GM12878 (cell line): Measurements from ENCODE around the gene IL22RA2. TPM values are rescaled to one million over a fixed set of nuclear protein-coding genes. Genes with fewer than 3 reads are reported as not detected.

Source experiments
- ATAC-seq: fragments of 200-7000 bp; cut with Tn5 transposase; 3 replicates; pipeline ENCODE4 v1.9.1; 2020; ENCODE audit warnings: mild to moderate bottlenecking, moderate library complexity
- BruUV-seq: library from RNA; stranded (reverse); fragments of 400-500 nt; replicated peaks from 2 replicates; lab custom pipeline; 2021; lab: Mats Ljungman, UMichigan
- CTCF ChIA-PET: fragments of 300-600 bp; sonication (Branson Sonifier 250); formaldehyde crosslinking; extraction: SDS; loops from one replicate; lab custom pipeline; 2021; ENCODE audit warnings: inconsistent platforms; lab: Yijun Ruan, JAX
- POLR2A ChIA-PET: fragments of 350-600 bp; formaldehyde crosslinking; extraction: SDS; loops from one replicate; lab custom pipeline; 2021; ENCODE audit warnings: inconsistent platforms; lab: Charles Lee
- RAD21 ChIA-PET: fragments of 300-600 bp; sonication (Branson Sonifier 250); formaldehyde crosslinking; loops from one replicate; lab custom pipeline; 2023; ENCODE audit warnings: antibody characterized with exemption; ENCODE audit not compliant: unreplicated experiment; lab: Charles Lee
- SMC1A ChIA-PET: fragments of 300-600 bp; sonication (Branson Sonifier 250); formaldehyde crosslinking; loops from one replicate; lab custom pipeline; 2023; ENCODE audit not compliant: unreplicated experiment, uncharacterized antibody; lab: Charles Lee
- DNase-seq: peaks from one replicate; pipeline ENCODE4 v3.0.0-alpha.2; 2011; ENCODE audit warnings: low read depth, low spot score
- FAIRE-seq: peaks from 3 replicates; lab custom pipeline; 2011; peaks lifted over from hg19 to GRCh38; lab: Jason Lieb, UNC
- H2AFZ ChIP-seq: 2 replicates; pipeline ENCODE4 v1.6.0; 2011; ENCODE audit warnings: low read depth, low read length, control low read depth; ENCODE audit not compliant: control insufficient read depth
- H3K27ac ChIP-seq: 2 replicates; pipeline ENCODE4 v1.5.1; 2011; ENCODE audit warnings: control low read depth; ENCODE audit not compliant: control insufficient read depth, insufficient read depth
- H3K27me3 ChIP-seq, 2 experiments: replicated peaks in 1 of 2; 2 replicates each; pipeline versions ENCODE4 v1.6.0 to v1.6.1; 2011; ENCODE audit warnings: low read length in 1 of 2; ENCODE audit not compliant: control insufficient read depth in 2 of 2, insufficient read depth in 2 of 2
- H3K36me3 ChIP-seq, 2 experiments: 2 replicates each; pipeline ENCODE4 v1.5.1; 2011; ENCODE audit warnings: low read length in 1 of 2; ENCODE audit not compliant: control insufficient read depth in 2 of 2, insufficient read depth in 2 of 2
- H3K4me1 ChIP-seq: 2 replicates; pipeline ENCODE4 v1.6.1; 2011; ENCODE audit warnings: mild to moderate bottlenecking, low read length, moderate library complexity, mixed read lengths; ENCODE audit not compliant: control insufficient read depth, insufficient read depth
- H3K4me2 ChIP-seq: 2 replicates; pipeline ENCODE4 v1.6.0; 2011; ENCODE audit warnings: control low read depth; ENCODE audit not compliant: control insufficient read depth, insufficient read depth
- H3K4me3 ChIP-seq: fragments of 200-600 bp; sonication (generic); 2 replicates; pipeline ENCODE4 v1.5.1; 2016
- H3K79me2 ChIP-seq: 2 replicates; pipeline ENCODE4 v1.6.0; 2011; ENCODE audit warnings: low read length; ENCODE audit not compliant: control insufficient read depth, insufficient read depth
- H3K9ac ChIP-seq: 2 replicates; pipeline ENCODE4 v1.8.0; 2011; ENCODE audit warnings: low read length, control low read depth, mixed read lengths; ENCODE audit not compliant: control insufficient read depth, insufficient read depth
- H3K9me3 ChIP-seq: replicated peaks from 3 replicates; pipeline ENCODE4 v1.5.1; 2011; ENCODE audit warnings: mild to moderate bottlenecking, low read length; ENCODE audit not compliant: control insufficient read depth, insufficient read depth
- H4K20me1 ChIP-seq: 2 replicates; pipeline ENCODE4 v1.6.0; 2011; ENCODE audit not compliant: control insufficient read depth, insufficient read depth
- E2F4 ChIP-seq: IDR thresholded peaks from 2 replicates; pipeline ENCODE4 v1.6.1; 2012; ENCODE audit warnings: low read depth, low read length, improper control_type of control experiment
- GABPA ChIP-seq: IDR thresholded peaks from 2 replicates; pipeline ENCODE4 v1.6.1; 2014; ENCODE audit warnings: antibody characterized with exemption, low read depth, mild to moderate bottlenecking, inconsistent platforms
- RB1 ChIP-seq: fragments of 450-650 bp; formaldehyde crosslinking; IDR thresholded peaks from 2 replicates; pipeline ENCODE4 v1.6.1; 2017; ENCODE audit warnings: mild to moderate bottlenecking, borderline replicate concordance
- TCF12 ChIP-seq: IDR thresholded peaks from 2 replicates; pipeline ENCODE4 v1.6.1; 2011; ENCODE audit warnings: low read depth, mild to moderate bottlenecking, low read length
- WGBS: methylation state at CpG from one replicate; pipeline ENCODE4 v1.1.6; 2016; ENCODE audit warnings: low lambda C conversion rate; ENCODE audit not compliant: insufficient replicate concordance, insufficient coverage; ENCODE audit errors: missing lambda C conversion rate; 5-methylcytosine and 5-hydroxymethylcytosine counted together
- in situ Hi-C: fragments of 300-500 bp; cut with MboI; formaldehyde crosslinking; loops from 9 replicates; pipeline ENCODE4 v1.14.3; 2018; ENCODE audit warnings: mixed read lengths
- intact Hi-C: fragments of 100-400 bp; cut with micrococcal nuclease; formaldehyde crosslinking; loops from one replicate; pipeline ENCODE4 v1.14.2; 2022; ENCODE audit not compliant: unreplicated experiment
- polyA plus RNA-seq, 11 experiments: library from polyadenylated mRNA; depleted of rRNA in 4 of 11; unstranded in 6 of 11; stranded (reverse) in 5 of 11; fragments of >200 nt; fragmentation: Nextera tagmentation in 4 of 11; fragmentation: Illumina TruSeq in 1 of 11; extraction: Ambion mirVana in 4 of 11; extraction: Trizol in 1 of 11; gene quantifications; 1 replicate in 1 of 11; 2 replicates in 10 of 11; pipeline versions ENCODE4 v1.2.1 to v1.2.3, GENCODE V29; 2011 to 2016; ENCODE audit warnings: inconsistent platforms in 2 of 11, missing spikeins in 2 of 11, low read depth in 1 of 11
- total RNA-seq, 4 experiments: library from RNA; depleted of rRNA in 3 of 4; stranded (reverse); fragments of >200 nt in 3 of 4; fragmentation: Illumina TruSeq in 1 of 4; extraction: Trizol in 1 of 4; gene quantifications; 2 replicates each; pipeline versions ENCODE4 v1.2.1 to v1.2.3, GENCODE V29; 2013 to 2021

Gene IL22RA2
- total and polyA plus RNA-seq, 10 of the 15 experiments (the other 5 are each of a cell fraction or from before 2014, with no cell fraction given), result 0.05 to 0.22 (median 0.09) TPM; not detected in 3

GRCh38 chr6:137159912-137160311 lies 13.5 kb downstream of the IL22RA2 start (continued):
- TF ChIP-seq E2F4, result no peak

GRCh38 chr6:137157601-137158000 lies 15.8 kb downstream of the IL22RA2 start:
- TF ChIP-seq RB1 (no peak), GABPA (no peak), TCF12 (no peak)
- 97% methylated on average over 4 of the region's 4 CpGs for WGBS
- Histone ChIP-seq H3K4me1 (no peaks in the 10 kb centered on the region; the same call in 1 of the 2 replicates), H3K9me3 (peaks cover 4% of the 10 kb centered on the region; the same call in 2 of the 3 replicates), H3K4me3 (no peak overlapping the region), H2AFZ (no peak overlapping the region), H3K4me2 (no peak overlapping the region), H3K36me3 (no peaks in the 10 kb centered on the region), H3K27me3 (no peaks in the 10 kb centered on the region), H3K27ac (no peak overlapping the region), H4K20me1 (no peaks in the 10 kb centered on the region), H3K79me2 (no peaks in the 10 kb centered on the region), H3K9ac (no peak overlapping the region)
- no peak for FAIRE-seq
- intact Hi-C loops (no loop called here), in situ Hi-C loops (no loop called here)
- ChIA-PET CTCF (interaction anchor here (3.0 kb wide), 1 partner anchor 8 kb away, joined by 13 read pairs; no protein-coding TSS in a partner anchor), SMC1A (interaction anchor here (1.0 to 2.1 kb wide), 2 partner anchors 36 to 44 kb away, joined by 3 to 6 read pairs; no protein-coding TSS in a partner anchor), RAD21 (no interaction called here), POLR2A (interaction anchor here (0.6 kb wide), 1 partner anchor 335 kb away, joined by 3 read pairs; the partner anchor contains the start of gene PEX7)
- no peak for DNase-seq
- no peak for ATAC-seq
- no TSS peak for BruUV-seq
